Immature natural killer cell (primary cell): Measurements from ENCODE around the gene SUPT5H. TPM values are rescaled to one million over a fixed set of nuclear protein-coding genes. Genes with fewer than 3 reads are reported as not detected.
A peak's percentile ranks its signal among the peaks of the same experiment; 100 is the strongest.

ENCODE experiments used
- DNase-seq, 3 donors: peaks; one replicate each; pipeline ENCODE4 v3.0.0; 2022; ENCODE audit warnings: mixed read lengths in 1 of 3
- H3K27ac Mint-ChIP-seq, 6 donors: one replicate each; pipeline ENCODE4 v1.8.0; 2020; ENCODE audit warnings: mixed read lengths in 6 of 6, mild to moderate bottlenecking in 5 of 6, inconsistent platforms in 4 of 6, moderate library complexity in 3 of 6
- H3K27me3 Mint-ChIP-seq, 3 donors: one replicate each; pipeline ENCODE4 v1.8.0; 2020 to 2021; ENCODE audit warnings: low read depth in 3 of 3, mild to moderate bottlenecking in 3 of 3, mixed read lengths in 3 of 3, moderate library complexity in 3 of 3, inconsistent platforms in 1 of 3
- H3K36me3 Mint-ChIP-seq, 3 donors: one replicate each; pipeline ENCODE4 v1.8.0; 2020; ENCODE audit warnings: mixed read lengths in 3 of 3, inconsistent platforms in 2 of 3, mild to moderate bottlenecking in 2 of 3
- H3K4me1 Mint-ChIP-seq, 2 donors: one replicate each; pipeline ENCODE4 v1.8.0; 2020; ENCODE audit warnings: inconsistent platforms in 2 of 2, mild to moderate bottlenecking in 2 of 2, mixed read lengths in 2 of 2, moderate library complexity in 1 of 2
- H3K4me3 Mint-ChIP-seq, 5 donors: one replicate each; pipeline ENCODE4 v1.8.0; 2020; ENCODE audit warnings: mild to moderate bottlenecking in 5 of 5, mixed read lengths in 5 of 5, inconsistent platforms in 3 of 5, moderate library complexity in 3 of 5
- H3K9me3 Mint-ChIP-seq, 6 donors: one replicate each; pipeline ENCODE4 v1.8.0; 2020; ENCODE audit warnings: mild to moderate bottlenecking in 6 of 6, mixed read lengths in 6 of 6, inconsistent platforms in 4 of 6, moderate library complexity in 3 of 6
- polyA plus RNA-seq, 3 donors: library from polyadenylated mRNA; unstranded; fragments of 300-500 nt; fragmentation: Illumina TruSeq; gene quantifications; one replicate each; pipeline ENCODE4 v1.2.3, GENCODE V29; 2021

SUPT5H gene
- polyA plus RNA-seq, 3 donors from 2014 or later = 30.5 to 114 (median 67.0) TPM

GRCh38 chr19:39423258-39424086 is 21.9 kb upstream of the SUPT5H start:
- peak overlapping the region in 1 of 6 donors; percentile 53 for H3K27ac Mint-ChIP-seq
- no peak for DNase-seq

GRCh38 chr19:39424934-39425333 is 20.4 kb upstream of the SUPT5H start:
- Mint-ChIP-seq H3K36me3 (peaks cover 0 to 6% (median 5%) of the 10 kb centered on the region in 3 donors), H3K27me3 (peaks cover 0 to 2% (median 0%) of the 10 kb centered on the region in 3 donors), H3K27ac (no peak overlapping the region), H3K9me3 (no peaks in the 10 kb centered on the region), H3K4me1 (no peaks in the 10 kb centered on the region), H3K4me3 (no peak overlapping the region)
- DNase-seq = no peak

More at GRCh38 chr19:39423258-39424086, 21.9 kb upstream of the SUPT5H start:
- H3K4me1 Mint-ChIP-seq = no peaks in the 10 kb centered on the region
- peaks cover 0 to 2% (median 0%) of the 10 kb centered on the region in 3 donors for H3K27me3 Mint-ChIP-seq
- H3K4me3 Mint-ChIP-seq = no peak overlapping the region
- H3K36me3 Mint-ChIP-seq = peaks cover 0 to 8% (median 6%) of the 10 kb centered on the region in 3 donors
- no peaks in the 10 kb centered on the region for H3K9me3 Mint-ChIP-seq

GRCh38 chr19:39425744-39426143 is 19.6 kb upstream of the SUPT5H start:
- Mint-ChIP-seq H3K9me3 (no peaks in the 10 kb centered on the region), H3K27ac (peak overlapping the region in 1 of 6 donors; percentile 64), H3K4me1 (no peaks in the 10 kb centered on the region), H3K27me3 (peaks cover 0 to 2% (median 0%) of the 10 kb centered on the region in 3 donors), H3K36me3 (peaks cover 0 to 6% (median 5%) of the 10 kb centered on the region in 3 donors), H3K4me3 (no peak overlapping the region)
- no peak for DNase-seq

- H3K9me3 Mint-ChIP-seq = no peaks in the 10 kb centered on the region
- H3K27me3 Mint-ChIP-seq = peaks cover 0 to 2% (median 0%) of the 10 kb centered on the region in 3 donors
- peak overlapping the region in 3 of 6 donors; percentile 9 to 64 (median 15) for H3K27ac Mint-ChIP-seq
- H3K4me3 Mint-ChIP-seq = no peak overlapping the region
- H3K36me3 Mint-ChIP-seq = peaks cover 0 to 6% (median 5%) of the 10 kb centered on the region in 3 donors
- H3K4me1 Mint-ChIP-seq = no peaks in the 10 kb centered on the region
- DNase-seq = no peak
These were observed 19.2 kb upstream of the SUPT5H start for GRCh38 chr19:39426170-39426569.

GRCh38 chr19:39427707-39428106 is 17.7 kb upstream of the SUPT5H start:
- DNase-seq = no peak
- H3K36me3 Mint-ChIP-seq = peaks cover 0 to 8% (median 5%) of the 10 kb centered on the region in 3 donors
- H3K27me3 Mint-ChIP-seq = peaks cover 0 to 2% (median 0%) of the 10 kb centered on the region in 3 donors
- H3K4me3 Mint-ChIP-seq = no peak overlapping the region
- no peaks in the 10 kb centered on the region for H3K9me3 Mint-ChIP-seq
- H3K27ac Mint-ChIP-seq = no peak overlapping the region
- H3K4me1 Mint-ChIP-seq = peaks cover 1 to 2% of the 10 kb centered on the region in 2 donors

GRCh38 chr19:39428283-39429112 is 16.9 kb upstream of the SUPT5H start:
- H3K27ac Mint-ChIP-seq = no peak overlapping the region
- H3K9me3 Mint-ChIP-seq = no peaks in the 10 kb centered on the region
- H3K4me3 Mint-ChIP-seq = no peak overlapping the region
- H3K4me1 Mint-ChIP-seq = peaks cover 7 to 9% of the 10 kb centered on the region in 2 donors
- H3K36me3 Mint-ChIP-seq = peaks cover 4 to 16% (median 12%) of the 10 kb centered on the region in 3 donors
- no peak for DNase-seq
- H3K27me3 Mint-ChIP-seq = no peaks in the 10 kb centered on the region

- no peaks in the 10 kb centered on the region for H3K9me3 Mint-ChIP-seq
- peaks cover 7 to 24% (median 14%) of the 10 kb centered on the region in 3 donors for H3K36me3 Mint-ChIP-seq
- peak in 1 of 3 donors; percentile 41 for DNase-seq
- peaks cover 6 to 9% (median 6%) of the 10 kb centered on the region in 3 donors for H3K27me3 Mint-ChIP-seq
- peak overlapping the region in 3 of 6 donors; percentile 28 to 72 (median 49) for H3K27ac Mint-ChIP-seq
- H3K4me3 Mint-ChIP-seq = no peak overlapping the region
- peaks cover 26 to 33% of the 10 kb centered on the region in 2 donors for H3K4me1 Mint-ChIP-seq
These were observed 14.4 kb upstream of the SUPT5H start for GRCh38 chr19:39430675-39431593.

GRCh38 chr19:39432677-39433025 is 12.7 kb upstream of the SUPT5H start:
- Mint-ChIP-seq H3K36me3 (peaks cover 6 to 24% (median 14%) of the 10 kb centered on the region in 3 donors), H3K9me3 (no peaks in the 10 kb centered on the region), H3K4me1 (peaks cover 35 to 43% of the 10 kb centered on the region in 2 donors), H3K27ac (peak overlapping the region in 4 of 6 donors; percentile 10 to 82 (median 54)), H3K27me3 (peaks cover 13 to 18% (median 13%) of the 10 kb centered on the region in 3 donors), H3K4me3 (peak overlapping the region in 2 of 5 donors; percentile 33 to 44)
- DNase-seq = no peak

- Mint-ChIP-seq H3K9me3 (no peaks in the 10 kb centered on the region), H3K4me3 (peak overlapping the region in 4 of 5 donors; percentile 29 to 94 (median 55)), H3K36me3 (peaks cover 6 to 24% (median 14%) of the 10 kb centered on the region in 3 donors), H3K27me3 (peaks cover 16 to 18% (median 17%) of the 10 kb centered on the region in 3 donors), H3K4me1 (peaks cover 35 to 43% of the 10 kb centered on the region in 2 donors), H3K27ac (peak overlapping the region; percentile 32 to 93 (median 82))
- DNase-seq = no peak
These were observed 11.8 kb upstream of the SUPT5H start for GRCh38 chr19:39433480-39434079.

GRCh38 chr19:39434123-39435076 is 11.0 kb upstream of the SUPT5H start:
- Mint-ChIP-seq H3K27ac (peak overlapping the region; percentile 67 to 97 (median 83)), H3K36me3 (peaks cover 6 to 24% (median 14%) of the 10 kb centered on the region in 3 donors), H3K9me3 (no peaks in the 10 kb centered on the region), H3K27me3 (peaks cover 16 to 21% (median 17%) of the 10 kb centered on the region in 3 donors), H3K4me3 (peak overlapping the region; percentile 54 to 99 (median 93)), H3K4me1 (peaks cover 35 to 43% of the 10 kb centered on the region in 2 donors)
- no peak for DNase-seq

- Mint-ChIP-seq H3K4me3 (peak within 1 kb of the TSS; percentile 93 to 99 (median 95)), H3K27ac (peak within 1 kb of the TSS; percentile 93 to 99 (median 98)), H3K4me1 (peaks cover 35 to 43% of the 10 kb centered on the region in 2 donors), H3K9me3 (no peaks in the 10 kb centered on the region), H3K27me3 (peaks cover 16 to 21% (median 17%) of the 10 kb centered on the region in 3 donors), H3K36me3 (peaks cover 6 to 24% (median 14%) of the 10 kb centered on the region in 3 donors)
- DNase-seq = peak; percentile 99
These were observed 9.7 kb upstream of the SUPT5H start, which contains the start of gene RPS16 for GRCh38 chr19:39435499-39436349. Gene RPS16 (minus strand): TSS chr19:39435949. CDS start chr19:39435895, 54 bp downstream.
